Right ventricle myocardium inferior (tissue), 1 donor: ENCODE results near the gene FGF1. TPM values are rescaled to one million over a fixed set of nuclear protein-coding genes. Genes with fewer than 3 reads are reported as not detected.

Experiments
- ATAC-seq: fragments of 200-7000 bp; cut with Tn5 transposase; one replicate; pipeline ENCODE4 v1.9.1; 2020; ENCODE audit warnings: mild to moderate bottlenecking, moderate library complexity
- DNase-seq: peaks from one replicate; pipeline ENCODE4 v3.0.0; 2021; ENCODE audit errors: missing footprints
- intact Hi-C: fragments of 100-400 bp; cut with DNase I; formaldehyde crosslinking; loops from one replicate; pipeline ENCODE4 v1.11.0; 2022
- total RNA-seq: library from RNA; stranded (reverse); fragmentation: NEBNext Ultra II Directional; extraction: Animal tissue kit (Norgen Biotek cat#: 25700); gene quantifications from one replicate; pipeline ENCODE4 v1.2.1, GENCODE V29; 2021
- donor health status: DM: no; HTN: yes; CAD: no; lungs with severe emphysema.

Gene FGF1
- total RNA-seq, 1 donor from 2014 or later = 57.0 TPM

GRCh38 chr5:142678529-142678928, 7.4 kb downstream of the FGF1 start:
- peak; percentile 23 for DNase-seq
- no peak for ATAC-seq
- intact Hi-C loops = no loop called here

- DNase-seq = peak; percentile 16
- no peak for ATAC-seq
- intact Hi-C loops = no loop called here
These were observed 8.7 kb downstream of the FGF1 start for GRCh38 chr5:142677198-142677597.

- intact Hi-C loops = no loop called here
- DNase-seq (no peak), ATAC-seq (no peak)
These were observed 9.6 kb downstream of the FGF1 start for GRCh38 chr5:142676318-142676717.

GRCh38 chr5:142674531-142675469, 11.1 kb downstream of the FGF1 start:
- intact Hi-C loops = no loop called here
- peak; percentile 65 for DNase-seq
- peak; percentile 84 for ATAC-seq

GRCh38 chr5:142671801-142672200, 14.1 kb downstream of the FGF1 start:
- no peak for ATAC-seq
- DNase-seq = no peak
- intact Hi-C loops = no loop called here

GRCh38 chr5:142671266-142671665, 14.6 kb downstream of the FGF1 start:
- intact Hi-C loops = no loop called here
- no peak for DNase-seq
- ATAC-seq = no peak

- ATAC-seq = no peak
These were observed 15.1 kb downstream of the FGF1 start for GRCh38 chr5:142670804-142671203.

GRCh38 chr5:142669477-142669876, 16.4 kb downstream of the FGF1 start:
- DNase-seq = no peak

More at GRCh38 chr5:142670804-142671203, 15.1 kb downstream of the FGF1 start:
- intact Hi-C loops = no loop called here
- no peak for DNase-seq

GRCh38 chr5:142668336-142668735, 17.6 kb downstream of the FGF1 start:
- intact Hi-C loops = no loop called here
- DNase-seq (no peak), ATAC-seq (no peak)

More at GRCh38 chr5:142669477-142669876, 16.4 kb downstream of the FGF1 start:
- intact Hi-C loops = no loop called here
- ATAC-seq = peak; percentile 50

- intact Hi-C loops = no loop called here
- peak; percentile 15 for ATAC-seq
- DNase-seq = no peak
These were observed 18.1 kb downstream of the FGF1 start for GRCh38 chr5:142667831-142668230.

GRCh38 chr5:142664636-142665035, 21.3 kb downstream of the FGF1 start:
- no peak for DNase-seq
- intact Hi-C loops = no loop called here
- ATAC-seq = no peak

GRCh38 chr5:142664067-142664466, 21.8 kb downstream of the FGF1 start:
- no peak for ATAC-seq
- intact Hi-C loops = no loop called here
- no peak for DNase-seq

- DNase-seq (no peak), ATAC-seq (no peak)
- intact Hi-C loops = no loop called here
These were observed 22.6 kb downstream of the FGF1 start for GRCh38 chr5:142663246-142663645.

- intact Hi-C loops = no loop called here
- ATAC-seq (no peak), DNase-seq (no peak)
These were observed 23.9 kb downstream of the FGF1 start for GRCh38 chr5:142661957-142662356.

GRCh38 chr5:142661143-142661542, 24.7 kb downstream of the FGF1 start:
- intact Hi-C loops = no loop called here
- ATAC-seq (no peak), DNase-seq (no peak)

- no peak for DNase-seq
- intact Hi-C loops = no loop called here
- no peak for ATAC-seq
These were observed 25.2 kb downstream of the FGF1 start for GRCh38 chr5:142660731-142661130.

- intact Hi-C loops = no loop called here
- DNase-seq (no peak), ATAC-seq (no peak)
These were observed 25.7 kb downstream of the FGF1 start for GRCh38 chr5:142660196-142660595.

GRCh38 chr5:142659405-142659804, 26.5 kb downstream of the FGF1 start:
- intact Hi-C loops = no loop called here
- DNase-seq = no peak
- ATAC-seq = no peak

- intact Hi-C loops = no loop called here
- ATAC-seq (no peak), DNase-seq (no peak)
These were observed 27.6 kb downstream of the FGF1 start for GRCh38 chr5:142658278-142658677.

GRCh38 chr5:142657446-142657845, 28.4 kb downstream of the FGF1 start:
- ATAC-seq = no peak
- intact Hi-C loops = no loop called here
- no peak for DNase-seq
